ENCODE measurements around the gene C16orf74.

The C16orf74 gene

DNA sequence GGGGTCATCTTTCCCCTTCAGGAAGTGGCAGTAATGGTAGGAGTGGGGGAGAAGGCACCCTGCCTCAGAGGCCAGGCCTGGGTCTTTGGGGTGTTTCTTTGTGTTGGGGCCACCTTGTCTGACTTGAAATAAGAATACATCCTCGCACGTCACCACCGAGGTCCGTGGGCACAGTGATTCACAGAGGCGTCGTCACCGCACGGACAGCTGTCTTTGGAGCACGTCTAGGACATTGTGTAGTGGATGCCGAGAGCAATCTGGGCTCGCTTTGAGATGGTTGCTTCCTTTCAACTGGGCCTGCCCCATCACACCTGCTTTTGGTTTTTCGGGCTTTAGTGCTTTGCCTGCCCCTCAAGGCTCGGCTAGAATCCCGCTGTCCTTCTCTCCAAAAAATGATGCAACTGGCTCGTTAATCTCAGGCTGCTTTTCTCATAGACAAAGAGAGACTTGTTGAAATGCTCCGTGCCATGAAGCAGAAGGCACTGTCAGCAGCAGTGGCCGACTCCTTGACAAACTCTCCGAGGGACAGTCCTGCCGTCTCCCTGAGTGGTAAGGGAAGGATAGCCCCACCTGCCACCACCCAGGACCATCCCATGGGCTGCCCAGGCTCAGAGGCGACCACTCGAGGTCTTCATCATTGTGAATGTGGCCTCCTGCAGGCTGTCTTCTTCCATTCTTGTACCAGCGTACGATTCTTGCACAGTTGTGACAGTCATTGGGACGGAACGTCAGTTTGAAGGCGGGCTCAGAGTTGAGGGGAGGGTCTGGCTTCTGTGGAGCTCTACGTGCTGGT, 86.1 kb downstream of the C16orf74 start:
- no peak overlapping the region for H3K9ac ChIP-seq (ENCODE audit: low read length)
- no peak overlapping the region for H3K4me3 ChIP-seq (ENCODE audit: low read length)
- no peak overlapping the region for H3K18ac ChIP-seq (ENCODE audit: low read length)
- H3K4me2 ChIP-seq (ENCODE audit: low read length): no peak overlapping the region
- H3K23ac ChIP-seq (ENCODE audit: low read length): no peak overlapping the region
- H3K4me1 ChIP-seq (ENCODE audit: control insufficient read depth, low read depth, low read length): no peaks in the 10 kb centered on the region
- no peaks in the 10 kb centered on the region for H3K79me2 ChIP-seq (ENCODE audit: control insufficient read depth, insufficient read depth, low read length)
- H4K8ac ChIP-seq (ENCODE audit: low read depth, low read length): no peak overlapping the region
- H2BK5ac ChIP-seq (ENCODE audit: low read length): no peak overlapping the region
- H3K79me1 ChIP-seq (ENCODE audit: low read length): no peaks in the 10 kb centered on the region
- no peak overlapping the region for H3K56ac ChIP-seq (ENCODE audit: low read length)
- H3K36me3 ChIP-seq (ENCODE audit: control insufficient read depth, insufficient read depth, low read length): peaks cover 35% of the 10 kb centered on the region
- DNase-seq: no peak
- H2AK5ac ChIP-seq (ENCODE audit: low read length): no peak overlapping the region
- H2BK15ac ChIP-seq (replicated peaks; ENCODE audit: low read depth): no peak overlapping the region
- no peak overlapping the region for H2BK120ac ChIP-seq (ENCODE audit: low read depth, low read length)
- no peak overlapping the region for H3K27ac ChIP-seq (ENCODE audit: low read depth, low read length)
- H3K27me3 ChIP-seq (ENCODE audit: insufficient read depth, low read length, poor library complexity): no peaks in the 10 kb centered on the region
- no CpG with 5 or more reads among the region's 27 CpGs for WGBS (ENCODE audit: extremely low coverage, insufficient coverage, low lambda C conversion rate)
- H4K5ac ChIP-seq (ENCODE audit: low read length): no peak overlapping the region
- H3K4ac ChIP-seq (ENCODE audit: low read depth, low read length): no peak overlapping the region

DNA sequence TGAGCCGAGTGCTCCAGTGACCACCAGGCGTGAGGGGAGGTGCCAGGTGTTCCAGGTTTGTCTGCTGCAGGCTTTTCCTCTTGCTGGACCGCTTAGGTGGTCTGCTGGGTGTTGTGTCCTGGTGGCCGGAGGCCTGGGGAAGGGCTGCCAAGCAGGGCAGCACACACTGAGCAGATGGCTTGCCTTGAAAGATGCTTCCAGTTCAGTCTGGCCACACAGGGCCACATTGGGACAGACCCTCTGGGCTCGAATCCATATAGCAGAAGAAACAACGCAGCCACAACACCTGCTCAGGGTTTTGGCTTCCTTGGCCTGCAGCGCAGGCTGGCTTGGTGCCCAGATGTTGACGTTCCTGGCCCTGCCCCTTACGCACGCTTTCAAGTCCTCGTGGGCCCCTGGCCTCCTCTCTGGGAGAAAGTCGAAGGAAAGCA, 87.0 kb downstream of the C16orf74 start:
- DNase-seq: no peak
- Histone ChIP-seq H3K4me1 (ENCODE audit: control insufficient read depth, low read depth, low read length) (no peaks in the 10 kb centered on the region), H2BK5ac (ENCODE audit: low read length) (no peak overlapping the region), H2BK120ac (ENCODE audit: low read depth, low read length) (no peak overlapping the region), H3K18ac (ENCODE audit: low read length) (no peak overlapping the region), H4K5ac (ENCODE audit: low read length) (no peak overlapping the region), H3K79me2 (ENCODE audit: control insufficient read depth, insufficient read depth, low read length) (no peaks in the 10 kb centered on the region), H3K27me3 (ENCODE audit: insufficient read depth, low read length, poor library complexity) (no peaks in the 10 kb centered on the region), H3K4ac (ENCODE audit: low read depth, low read length) (no peak overlapping the region), H3K4me3 (ENCODE audit: low read length) (no peak overlapping the region), H2AK5ac (ENCODE audit: low read length) (no peak overlapping the region), H3K79me1 (ENCODE audit: low read length) (no peaks in the 10 kb centered on the region), H3K27ac (ENCODE audit: low read depth, low read length) (no peak overlapping the region), H3K36me3 (ENCODE audit: control insufficient read depth, insufficient read depth, low read length) (peaks cover 33% of the 10 kb centered on the region), H3K4me2 (ENCODE audit: low read length) (no peak overlapping the region), H4K8ac (ENCODE audit: low read depth, low read length) (no peak overlapping the region), H2BK15ac (replicated peaks; ENCODE audit: low read depth) (no peak overlapping the region), H3K56ac (ENCODE audit: low read length) (no peak overlapping the region), H3K23ac (ENCODE audit: low read length) (no peak overlapping the region), H3K9ac (ENCODE audit: low read length) (no peak overlapping the region)
- WGBS (ENCODE audit: extremely low coverage, insufficient coverage, low lambda C conversion rate): no CpG with 5 or more reads among the region's 12 CpGs

DNA sequence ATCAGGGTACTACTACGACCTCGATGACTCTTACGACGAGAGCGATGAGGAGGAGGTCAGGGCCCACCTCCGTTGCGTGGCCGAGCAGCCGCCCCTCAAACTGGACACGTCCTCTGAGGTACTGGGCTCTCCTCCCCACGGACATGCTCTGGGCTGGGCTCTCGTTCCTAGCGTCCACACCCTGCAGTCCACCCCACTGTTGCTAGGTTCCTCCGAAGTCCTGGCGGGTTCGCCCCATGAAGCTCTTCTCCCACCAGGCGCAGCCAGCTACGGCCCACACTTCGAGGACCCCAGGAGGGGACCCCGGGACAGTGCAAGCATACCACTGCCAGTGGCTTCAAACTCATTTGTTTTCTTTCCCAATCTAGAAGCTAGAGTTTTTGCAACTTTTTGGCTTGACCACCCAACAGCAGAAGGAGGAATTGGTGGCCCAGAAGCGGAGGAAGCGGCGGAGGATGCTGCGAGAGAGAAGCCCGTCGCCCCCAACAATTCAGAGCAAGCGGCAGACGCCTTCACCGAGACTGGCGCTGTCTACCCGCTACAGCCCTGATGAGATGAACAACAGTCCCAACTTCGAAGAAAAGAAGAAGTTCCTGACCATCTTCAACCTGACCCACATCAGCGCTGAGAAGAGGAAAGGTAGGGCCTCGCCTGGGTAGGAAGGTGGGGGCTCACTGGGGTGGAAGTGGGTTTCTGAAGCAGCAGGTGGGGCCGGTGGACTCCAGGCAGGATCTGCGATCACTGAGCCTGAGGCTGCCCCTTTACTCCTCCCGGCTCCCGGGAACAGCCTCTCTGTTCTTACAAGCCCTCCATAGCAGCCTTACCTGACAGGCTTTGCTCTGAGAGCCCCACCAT, 87.7 kb downstream of the C16orf74 start:
- Histone ChIP-seq H3K36me3 (ENCODE audit: control insufficient read depth, insufficient read depth, low read length) (peaks cover 32% of the 10 kb centered on the region), H3K27me3 (ENCODE audit: insufficient read depth, low read length, poor library complexity) (no peaks in the 10 kb centered on the region), H2AK5ac (ENCODE audit: low read length) (no peak overlapping the region), H3K79me1 (ENCODE audit: low read length) (no peaks in the 10 kb centered on the region), H3K4me3 (ENCODE audit: low read length) (no peak overlapping the region), H3K23ac (ENCODE audit: low read length) (no peak overlapping the region), H3K4me2 (ENCODE audit: low read length) (no peak overlapping the region), H3K9ac (ENCODE audit: low read length) (no peak overlapping the region), H3K27ac (ENCODE audit: low read depth, low read length) (no peak overlapping the region), H3K79me2 (ENCODE audit: control insufficient read depth, insufficient read depth, low read length) (no peaks in the 10 kb centered on the region), H2BK120ac (ENCODE audit: low read depth, low read length) (no peak overlapping the region), H3K4ac (ENCODE audit: low read depth, low read length) (no peak overlapping the region), H3K18ac (ENCODE audit: low read length) (no peak overlapping the region), H2BK15ac (replicated peaks; ENCODE audit: low read depth) (no peak overlapping the region), H2BK5ac (ENCODE audit: low read length) (no peak overlapping the region), H3K56ac (ENCODE audit: low read length) (no peak overlapping the region), H4K8ac (ENCODE audit: low read depth, low read length) (no peak overlapping the region), H3K4me1 (ENCODE audit: control insufficient read depth, low read depth, low read length) (no peaks in the 10 kb centered on the region), H4K5ac (ENCODE audit: low read length) (no peak overlapping the region)
- WGBS (ENCODE audit: extremely low coverage, insufficient coverage, low lambda C conversion rate): no CpG with 5 or more reads among the region's 38 CpGs
- DNase-seq: no peak

DNA sequence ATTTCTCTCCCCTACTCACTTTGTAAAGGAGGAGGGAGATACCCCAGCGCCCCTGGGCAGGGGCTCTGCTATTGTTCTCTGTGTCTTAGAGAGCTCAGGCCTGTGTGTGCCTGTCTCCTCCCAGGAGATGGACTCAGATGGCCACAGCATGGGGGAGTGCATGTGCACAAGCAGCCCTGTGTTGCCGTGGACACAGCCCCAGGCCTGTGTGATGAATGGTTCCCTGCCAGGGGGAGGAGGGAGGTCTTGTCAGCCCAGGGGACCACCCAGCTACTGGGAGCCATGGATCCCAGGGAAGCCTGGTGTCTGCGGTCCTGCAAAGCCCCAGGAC, 88.4 kb downstream of the C16orf74 start:
- Histone ChIP-seq H2BK15ac (replicated peaks; ENCODE audit: low read depth) (no peak overlapping the region), H2AK5ac (ENCODE audit: low read length) (no peak overlapping the region), H3K27me3 (ENCODE audit: insufficient read depth, low read length, poor library complexity) (no peaks in the 10 kb centered on the region), H3K56ac (ENCODE audit: low read length) (no peak overlapping the region), H2BK5ac (ENCODE audit: low read length) (no peak overlapping the region), H3K4ac (ENCODE audit: low read depth, low read length) (no peak overlapping the region), H3K4me1 (ENCODE audit: control insufficient read depth, low read depth, low read length) (no peaks in the 10 kb centered on the region), H3K79me2 (ENCODE audit: control insufficient read depth, insufficient read depth, low read length) (no peaks in the 10 kb centered on the region), H3K36me3 (ENCODE audit: control insufficient read depth, insufficient read depth, low read length) (peaks cover 29% of the 10 kb centered on the region), H3K4me2 (ENCODE audit: low read length) (no peak overlapping the region), H3K27ac (ENCODE audit: low read depth, low read length) (no peak overlapping the region), H2BK120ac (ENCODE audit: low read depth, low read length) (no peak overlapping the region), H4K5ac (ENCODE audit: low read length) (no peak overlapping the region), H4K8ac (ENCODE audit: low read depth, low read length) (no peak overlapping the region), H3K79me1 (ENCODE audit: low read length) (no peaks in the 10 kb centered on the region), H3K4me3 (ENCODE audit: low read length) (no peak overlapping the region), H3K23ac (ENCODE audit: low read length) (no peak overlapping the region), H3K9ac (ENCODE audit: low read length) (no peak overlapping the region), H3K18ac (ENCODE audit: low read length) (no peak overlapping the region)
- DNase-seq: peak; percentile 7
- no CpG with 5 or more reads among the region's 3 CpGs for WGBS (ENCODE audit: extremely low coverage, insufficient coverage, low lambda C conversion rate)

DNA sequence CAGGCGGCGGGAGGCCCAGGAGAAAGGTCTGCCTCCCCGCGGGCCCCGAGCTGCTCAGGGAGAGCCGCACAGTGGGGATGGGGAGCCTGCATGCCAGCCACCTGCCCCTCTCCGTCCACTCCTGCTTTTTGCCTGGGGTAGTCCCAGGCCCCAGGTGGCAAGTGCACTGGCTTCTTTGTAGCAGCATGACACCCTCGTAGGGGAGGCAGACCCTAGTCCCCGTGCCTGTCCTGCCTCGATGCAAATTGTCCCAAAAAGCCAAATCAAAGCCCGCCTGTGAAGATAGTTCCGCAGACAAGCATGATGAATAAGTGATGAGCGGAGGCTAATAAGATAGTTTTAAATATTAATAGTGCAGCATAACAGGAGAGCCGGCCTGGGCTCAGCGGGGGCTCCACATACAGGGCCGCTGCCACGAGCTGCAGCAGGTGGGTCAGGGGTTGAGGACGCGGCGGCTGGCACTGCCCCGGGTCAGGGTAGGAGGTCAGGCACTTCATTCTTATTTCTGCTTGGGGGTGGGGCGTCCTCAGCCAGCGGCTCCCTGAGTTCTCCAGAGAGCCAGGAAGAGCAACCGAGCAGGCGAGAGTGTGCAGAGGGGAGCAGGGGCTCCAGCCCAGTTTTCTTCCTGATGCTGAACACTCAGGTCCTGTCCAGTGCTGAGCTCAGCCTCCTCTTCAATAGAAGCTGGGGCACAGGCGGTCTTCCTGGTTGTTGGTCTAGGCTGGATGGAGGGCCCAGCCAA, 89.0 kb downstream of the C16orf74 start:
- H3K23ac ChIP-seq (ENCODE audit: low read length): no peak overlapping the region
- no peak overlapping the region for H2AK5ac ChIP-seq (ENCODE audit: low read length)
- H3K79me2 ChIP-seq (ENCODE audit: control insufficient read depth, insufficient read depth, low read length): no peaks in the 10 kb centered on the region
- no peak overlapping the region for H3K4me3 ChIP-seq (ENCODE audit: low read length)
- no peak overlapping the region for H4K5ac ChIP-seq (ENCODE audit: low read length)
- DNase-seq: no peak
- H2BK5ac ChIP-seq (ENCODE audit: low read length): no peak overlapping the region
- H2BK120ac ChIP-seq (ENCODE audit: low read depth, low read length): no peak overlapping the region
- H3K4ac ChIP-seq (ENCODE audit: low read depth, low read length): no peak overlapping the region
- no peak overlapping the region for H3K18ac ChIP-seq (ENCODE audit: low read length)
- H3K9ac ChIP-seq (ENCODE audit: low read length): no peak overlapping the region
- H3K4me1 ChIP-seq (ENCODE audit: control insufficient read depth, low read depth, low read length): no peaks in the 10 kb centered on the region
- no CpG with 5 or more reads among the region's 26 CpGs for WGBS (ENCODE audit: extremely low coverage, insufficient coverage, low lambda C conversion rate)
- H3K4me2 ChIP-seq (ENCODE audit: low read length): no peak overlapping the region
- H3K79me1 ChIP-seq (ENCODE audit: low read length): no peaks in the 10 kb centered on the region
- H3K36me3 ChIP-seq (ENCODE audit: control insufficient read depth, insufficient read depth, low read length): peaks cover 24% of the 10 kb centered on the region
- no peak overlapping the region for H4K8ac ChIP-seq (ENCODE audit: low read depth, low read length)
- no peak overlapping the region for H3K27ac ChIP-seq (ENCODE audit: low read depth, low read length)
- H2BK15ac ChIP-seq (replicated peaks; ENCODE audit: low read depth): no peak overlapping the region
- H3K27me3 ChIP-seq (ENCODE audit: insufficient read depth, low read length, poor library complexity): no peaks in the 10 kb centered on the region
- H3K56ac ChIP-seq (ENCODE audit: low read length): no peak overlapping the region

Data from mesendoderm (in vitro differentiated cells).